Endothelial cell of umbilical vein (primary cell): ENCODE measurements around the gene SP100. TPM values are rescaled to one million over a fixed set of nuclear protein-coding genes. Genes with fewer than 3 reads are reported as not detected.

ENCODE experiments used
- BruUV-seq: library from RNA; stranded (reverse); fragments of 400-500 nt; replicated peaks from 2 replicates; lab custom pipeline; 2021; lab: Mats Ljungman, UMichigan
- CTCF ChIA-PET: fragments of 300-600, 350-600 bp; sonication (Branson Sonifier 250); formaldehyde crosslinking; loops from one replicate; lab custom pipeline; 2021; ENCODE audit warnings: antibody characterized with exemption, inconsistent platforms; lab: Charles Lee
- POLR2A ChIA-PET: fragments of 300-600, 350-600 bp; sonication (Branson Sonifier 250); formaldehyde crosslinking; loops from one replicate; lab custom pipeline; 2021; ENCODE audit warnings: antibody characterized with exemption, inconsistent platforms; lab: Charles Lee
- DNase-seq: peaks from one replicate; pipeline ENCODE4 v3.0.0-alpha.2; 2011; ENCODE audit warnings: low read depth, low spot score
- FAIRE-seq: peaks from 2 replicates; lab custom pipeline; 2011; peaks lifted over from hg19 to GRCh38; lab: Jason Lieb, UNC
- H2AFZ ChIP-seq: 2 replicates; pipeline ENCODE4 v1.6.0; 2012; ENCODE audit warnings: low read depth, low read length, control low read depth, inconsistent platforms
- H3K27ac ChIP-seq: 2 replicates; pipeline ENCODE4 v1.5.1; 2011; ENCODE audit warnings: low read depth, mild to moderate bottlenecking, control low read depth, low read length, moderate library complexity; ENCODE audit not compliant: insufficient read depth
- H3K27me3 ChIP-seq, 2 experiments: 2 replicates each; pipeline versions ENCODE4 v1.6.0 to v1.6.1; 2011; ENCODE audit warnings: low read length in 2 of 2, mixed read lengths in 1 of 2; ENCODE audit not compliant: control insufficient read depth in 2 of 2, insufficient read depth in 2 of 2
- H3K36me3 ChIP-seq, 2 experiments: 2 replicates in 1 of 2; 3 replicates in 1 of 2; pipeline ENCODE4 v1.5.1; 2011; ENCODE audit warnings: low read length in 2 of 2, mild to moderate bottlenecking in 1 of 2, moderate library complexity in 1 of 2; ENCODE audit not compliant: control insufficient read depth in 2 of 2, insufficient read depth in 2 of 2; ENCODE audit errors: extremely low read depth in 1 of 2
- H3K4me1 ChIP-seq: 3 replicates; pipeline ENCODE4 v1.5.1; 2011; ENCODE audit warnings: mild to moderate bottlenecking, low read length; ENCODE audit not compliant: control insufficient read depth, insufficient read depth; ENCODE audit errors: extremely low read depth
- H3K4me2 ChIP-seq: 2 replicates; pipeline ENCODE4 v1.6.1; 2011; ENCODE audit warnings: low read length, control low read depth, mixed read lengths; ENCODE audit not compliant: insufficient read depth
- H3K4me3 ChIP-seq, 3 experiments: fragments of 200-600 bp in 1 of 3; sonication (generic), shearing (Covaris generic) in 1 of 3; replicated peaks in 1 of 3; 2 replicates each; pipeline ENCODE4 v1.5.1; 2011 to 2016; ENCODE audit warnings: control low read depth in 3 of 3, low read length in 3 of 3, mild to moderate bottlenecking in 2 of 3, inconsistent platforms in 1 of 3, low read depth in 1 of 3, moderate library complexity in 1 of 3; ENCODE audit not compliant: insufficient read depth in 1 of 3
- H3K79me2 ChIP-seq: 2 replicates; pipeline ENCODE4 v1.6.0; 2012; ENCODE audit warnings: low read length, inconsistent platforms; ENCODE audit not compliant: control insufficient read depth, insufficient read depth
- H3K9ac ChIP-seq: replicated peaks from 2 replicates; pipeline ENCODE3; 2011; ENCODE audit warnings: low read length, control low read depth; ENCODE audit not compliant: insufficient read depth; ENCODE audit errors: extremely low read depth
- H3K9me1 ChIP-seq: replicated peaks from 3 replicates; pipeline ENCODE4 v1.6.0; 2011; ENCODE audit warnings: mild to moderate bottlenecking, low read length; ENCODE audit not compliant: control insufficient read depth, insufficient read depth; ENCODE audit errors: extremely low read depth
- H3K9me3 ChIP-seq: replicated peaks from 2 replicates; pipeline ENCODE4 v1.5.1; 2012; ENCODE audit warnings: low read length, inconsistent platforms; ENCODE audit not compliant: control insufficient read depth, insufficient read depth
- H4K20me1 ChIP-seq: replicated peaks from 2 replicates; pipeline ENCODE3; 2011; ENCODE audit warnings: mild to moderate bottlenecking, low read length; ENCODE audit not compliant: control insufficient read depth, insufficient read depth; ENCODE audit errors: extremely low read depth
- CTCF ChIP-seq, 2 donors: IDR thresholded peaks; 1 replicate in 1 of 2; 2 replicates in 1 of 2; pipeline ENCODE4 v1.5.1; 2011; ENCODE audit warnings: low read length in 2 of 2, mild to moderate bottlenecking in 2 of 2, moderate library complexity in 2 of 2, control low read depth in 1 of 2, inconsistent platforms in 1 of 2, low read depth in 1 of 2; ENCODE audit not compliant: insufficient read depth in 1 of 2; ENCODE audit errors: extremely low read depth in 1 of 2
- EZH2 ChIP-seq: IDR thresholded peaks from 2 replicates; pipeline ENCODE4 v1.6.1; 2012; ENCODE audit warnings: borderline replicate concordance, low read depth, mild to moderate bottlenecking, moderate library complexity, low read length, inconsistent platforms; ENCODE audit not compliant: severe bottlenecking
- FOS ChIP-seq: IDR thresholded peaks from 2 replicates; pipeline ENCODE4 v1.6.1; 2011; ENCODE audit warnings: mild to moderate bottlenecking, low read length, moderate library complexity, borderline replicate concordance; ENCODE audit not compliant: insufficient read depth
- POLR2A ChIP-seq: IDR thresholded peaks from 2 replicates; pipeline ENCODE4 v1.6.1; 2012; ENCODE audit warnings: low read depth, mild to moderate bottlenecking, control low read depth, low read length
- POLR2AphosphoS5 ChIP-seq: IDR thresholded peaks from 2 replicates; pipeline ENCODE4 v1.6.1; 2012; ENCODE audit warnings: low read depth, mild to moderate bottlenecking, control low read depth, low read length, moderate library complexity; ENCODE audit not compliant: insufficient read depth
- dilution Hi-C: fragments of 300-500 bp; cut with MboI; formaldehyde crosslinking; loops from one replicate; pipeline ENCODE4 v1.15.0; 2019; ENCODE audit warnings: low sequenced_read_pairs; ENCODE audit not compliant: extremely low pct_ligation_motif_present
- intact Hi-C: fragments of 100-400 bp; cut with micrococcal nuclease; formaldehyde crosslinking; loops from one replicate; pipeline ENCODE4 v1.10.0; 2022
- polyA plus RNA-seq, 4 experiments: library from polyadenylated mRNA; depleted of rRNA in 3 of 4; stranded (reverse) in 3 of 4; unstranded in 1 of 4; fragments of >200 nt; gene quantifications; 2 replicates each; pipeline versions ENCODE4 v1.2.1 to v1.2.3, GENCODE V29; 2011 to 2012; ENCODE audit warnings: missing spikeins in 1 of 4
- total RNA-seq: library from RNA; stranded (reverse); gene quantifications from 2 replicates; pipeline ENCODE4 v1.2.3, GENCODE V29; 2021
- TF ChIP-seq, protein P1 (sequence below): IDR thresholded peaks from 2 replicates; pipeline ENCODE4 v1.6.1; 2011; ENCODE audit not compliant: insufficient read depth, insufficient read length

Gene SP100
- total and polyA plus RNA-seq, 2 donors (not counting 3 experiments of a cell fraction or from before 2014, with no cell fraction given), result 33.7 to 108 TPM

GRCh38 chr2:230575642-230576324 is 159.8 kb downstream of the SP100 start:
- Histone ChIP-seq H3K27ac (no peak overlapping the region), H3K4me3 (no peak overlapping the region), H3K79me2 (no peaks in the 10 kb centered on the region), H3K9ac (no peak overlapping the region), H3K27me3 (peaks cover 4 to 9% of the 10 kb centered on the region in 2 experiments), H3K9me3 (no peaks in the 10 kb centered on the region), H2AFZ (no peak overlapping the region), H3K9me1 (no peaks in the 10 kb centered on the region), H4K20me1 (no peaks in the 10 kb centered on the region), H3K4me2 (no peak overlapping the region), H3K36me3 (no peaks in the 10 kb centered on the region), H3K4me1 (no peaks in the 10 kb centered on the region)
- no TSS peak for BruUV-seq
- intact Hi-C loops, result no loop called here
- dilution Hi-C loops, result no loop called here
- DNase-seq (no peak), FAIRE-seq (no peak)
- TF ChIP-seq EZH2, result no peak
- no peak for TF ChIP-seq FOS
- no peak for TF ChIP-seq CTCF (IDR thresholded peaks at IDR 0.05; ENCODE audit: extremely low read depth in 1 of 2, insufficient read depth in 1 of 2, low read depth in 1 of 2, low read length in 2 of 2)
- TF ChIP-seq POLR2AphosphoS5, result no peak
- TF ChIP-seq POLR2A, result no peak
- CTCF ChIA-PET, result no interaction called here
- POLR2A ChIA-PET, result no interaction called here

GRCh38 chr2:230577114-230577513 is 161.1 kb downstream of the SP100 start:
- ChIA-PET CTCF (no interaction called here), POLR2A (no interaction called here)
- dilution Hi-C loops, result no loop called here
- Histone ChIP-seq H3K9ac (no peak overlapping the region), H3K4me3 (no peak overlapping the region), H3K36me3 (no peaks in the 10 kb centered on the region), H3K9me1 (no peaks in the 10 kb centered on the region), H3K27ac (no peak overlapping the region), H3K79me2 (no peaks in the 10 kb centered on the region), H3K27me3 (peaks cover 4 to 9% of the 10 kb centered on the region in 2 experiments), H3K4me1 (no peaks in the 10 kb centered on the region), H2AFZ (no peak overlapping the region), H3K9me3 (no peaks in the 10 kb centered on the region), H3K4me2 (no peak overlapping the region), H4K20me1 (no peaks in the 10 kb centered on the region)
- BruUV-seq, result no TSS peak
- no peak for FAIRE-seq
- TF ChIP-seq, protein P1, sequence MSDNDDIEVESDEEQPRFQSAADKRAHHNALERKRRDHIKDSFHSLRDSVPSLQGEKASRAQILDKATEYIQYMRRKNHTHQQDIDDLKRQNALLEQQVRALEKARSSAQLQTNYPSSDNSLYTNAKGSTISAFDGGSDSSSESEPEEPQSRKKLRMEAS, result no peak
- intact Hi-C loops, result no loop called here
- DNase-seq, result no peak
